Smooth muscle cell (in vitro differentiated cells): ENCODE results near the gene UCP2. TPM values are rescaled to one million over a fixed set of nuclear protein-coding genes. Genes with fewer than 3 reads are reported as not detected.

Experiments
- DNase-seq: peaks from one replicate; lab custom pipeline; 2025; ENCODE audit not compliant: unreplicated experiment; lab: John Stamatoyannopoulos, UW
- H2AFZ ChIP-seq: fragments of 200-600 bp; sonication (generic); 2 replicates; pipeline ENCODE4 v1.6.0; 2016; ENCODE audit warnings: antibody characterized with exemption, low read depth, mild to moderate bottlenecking
- H3F3A ChIP-seq: fragments of 200-600 bp; sonication (generic); 2 replicates; pipeline ENCODE4 v1.6.0; 2017; ENCODE audit warnings: antibody characterized with exemption, low read depth
- H3K27ac ChIP-seq: fragments of 200-600 bp; sonication (generic); 2 replicates; pipeline ENCODE4 v1.5.1; 2016; ENCODE audit warnings: low read depth, mild to moderate bottlenecking
- H3K27me3 ChIP-seq: fragments of 200-600 bp; sonication (generic); 2 replicates; pipeline ENCODE4 v1.6.1; 2016; ENCODE audit warnings: low read depth, mild to moderate bottlenecking
- H3K36me3 ChIP-seq: fragments of 200-600 bp; sonication (generic); 2 replicates; pipeline ENCODE4 v1.5.1; 2016; ENCODE audit warnings: low read depth
- H3K4me1 ChIP-seq: fragments of 200-600 bp; sonication (generic); 2 replicates; pipeline ENCODE4 v1.5.1; 2016; ENCODE audit warnings: low read depth
- H3K4me2 ChIP-seq: fragments of 200-600 bp; sonication (generic); 2 replicates; pipeline ENCODE4 v1.6.0; 2016; ENCODE audit warnings: mild to moderate bottlenecking
- H3K4me3 ChIP-seq: fragments of 200-600 bp; sonication (generic); 2 replicates; pipeline ENCODE4 v1.5.1; 2016; ENCODE audit warnings: mild to moderate bottlenecking
- H3K79me2 ChIP-seq: fragments of 200-600 bp; sonication (generic); 2 replicates; pipeline ENCODE4 v1.6.0; 2016; ENCODE audit warnings: low read depth, mild to moderate bottlenecking
- H3K9ac ChIP-seq: fragments of 200-600 bp; sonication (generic); 2 replicates; pipeline ENCODE4 v1.6.0; 2016; ENCODE audit warnings: low read depth
- H3K9me3 ChIP-seq: fragments of 200-600 bp; sonication (generic); replicated peaks from 2 replicates; pipeline ENCODE4 v1.5.1; 2016; ENCODE audit warnings: low read depth
- H4K20me1 ChIP-seq: fragments of 200-600 bp; sonication (generic); 2 replicates; pipeline ENCODE4 v1.6.0; 2016; ENCODE audit warnings: low read depth
- CTCF ChIP-seq: fragments of 200-600 bp; sonication (generic); IDR thresholded peaks from 2 replicates; pipeline ENCODE4 v1.5.1; 2017; ENCODE audit warnings: borderline replicate concordance, mild to moderate bottlenecking, antibody characterized with exemption; ENCODE audit not compliant: insufficient read depth, poor library complexity, severe bottlenecking
- WGBS: methylation state at CpG from one replicate; pipeline ENCODE4 v1.1.7; 2016; ENCODE audit warnings: low lambda C conversion rate; 5-methylcytosine and 5-hydroxymethylcytosine counted together
- polyA plus RNA-seq: library from polyadenylated mRNA; unstranded; fragments of >200 nt; fragmentation: Nextera tagmentation; extraction: Ambion mirVana; gene quantifications from 2 replicates; pipeline ENCODE4 v1.2.1, GENCODE V29; 2016
- total RNA-seq: library from RNA; depleted of rRNA; stranded (reverse); fragments of >200 nt; gene quantifications from 2 replicates; pipeline ENCODE4 v1.2.3, GENCODE V29; 2014

UCP2 gene
- total and polyA plus RNA-seq, 2 experiments from 2014 or later, result 0.67 to 8.2 TPM

DNA sequence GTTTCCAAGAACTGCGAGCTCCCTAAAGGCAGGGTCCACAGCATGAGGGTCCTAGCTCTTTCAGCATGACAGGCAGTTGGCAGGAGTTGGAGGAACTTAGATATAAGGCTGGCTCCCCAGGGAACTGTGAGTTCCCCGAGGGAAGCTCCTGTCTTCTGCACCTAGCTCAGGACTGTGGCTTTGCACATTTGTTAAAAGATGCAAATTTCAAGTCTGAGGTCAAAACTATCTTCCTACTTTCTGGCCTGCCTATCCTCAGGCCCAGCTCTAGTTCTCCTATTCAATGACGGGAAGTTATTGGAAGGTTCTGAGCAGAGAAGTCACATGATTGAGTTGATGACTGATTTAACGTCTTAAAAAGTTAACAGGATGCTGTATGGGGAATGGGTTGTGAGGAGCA lies 37.9 kb upstream of the UCP2 start:
- H2AFZ ChIP-seq, result no peak overlapping the region

GRCh38 chr11:74019860-74020259 lies 37.2 kb upstream of the UCP2 start:
- H3K36me3 ChIP-seq, result no peaks in the 10 kb centered on the region
- no peaks in the 10 kb centered on the region for H3K79me2 ChIP-seq
- no peaks in the 10 kb centered on the region for H3K27me3 ChIP-seq
- H3F3A ChIP-seq, result peaks cover 8% of the 10 kb centered on the region
- H4K20me1 ChIP-seq, result no peaks in the 10 kb centered on the region
- peaks cover 7% of the 10 kb centered on the region for H3K4me1 ChIP-seq
- peak overlapping the region; percentile 66 for H3K4me2 ChIP-seq
- H3K27ac ChIP-seq, result peak overlapping the region; percentile 79
- H2AFZ ChIP-seq, result no peak overlapping the region
- H3K4me3 ChIP-seq, result no peak overlapping the region
- DNase-seq, result no peak
- TF ChIP-seq CTCF, result no peak
- H3K9me3 ChIP-seq, result no peaks in the 10 kb centered on the region
- no peak overlapping the region for H3K9ac ChIP-seq
- WGBS, result 37% methylated on average over 4 of the region's 4 CpGs

More for the DNA sequence above, 37.9 kb upstream of the UCP2 start:
- TF ChIP-seq CTCF, result no peak
- 92% methylated on average over 4 of the region's 4 CpGs for WGBS
- H3K27me3 ChIP-seq, result no peaks in the 10 kb centered on the region
- H3K4me2 ChIP-seq, result peak overlapping the region; percentile 66
- H3K27ac ChIP-seq, result peak overlapping the region; percentile 79
- peaks cover 8% of the 10 kb centered on the region for H3F3A ChIP-seq
- H4K20me1 ChIP-seq, result no peaks in the 10 kb centered on the region
- peaks cover 7% of the 10 kb centered on the region for H3K4me1 ChIP-seq
- no peak overlapping the region for H3K9ac ChIP-seq
- H3K36me3 ChIP-seq, result no peaks in the 10 kb centered on the region
- no peaks in the 10 kb centered on the region for H3K79me2 ChIP-seq
- no peak for DNase-seq
- H3K4me3 ChIP-seq, result no peak overlapping the region
- no peaks in the 10 kb centered on the region for H3K9me3 ChIP-seq

DNA sequence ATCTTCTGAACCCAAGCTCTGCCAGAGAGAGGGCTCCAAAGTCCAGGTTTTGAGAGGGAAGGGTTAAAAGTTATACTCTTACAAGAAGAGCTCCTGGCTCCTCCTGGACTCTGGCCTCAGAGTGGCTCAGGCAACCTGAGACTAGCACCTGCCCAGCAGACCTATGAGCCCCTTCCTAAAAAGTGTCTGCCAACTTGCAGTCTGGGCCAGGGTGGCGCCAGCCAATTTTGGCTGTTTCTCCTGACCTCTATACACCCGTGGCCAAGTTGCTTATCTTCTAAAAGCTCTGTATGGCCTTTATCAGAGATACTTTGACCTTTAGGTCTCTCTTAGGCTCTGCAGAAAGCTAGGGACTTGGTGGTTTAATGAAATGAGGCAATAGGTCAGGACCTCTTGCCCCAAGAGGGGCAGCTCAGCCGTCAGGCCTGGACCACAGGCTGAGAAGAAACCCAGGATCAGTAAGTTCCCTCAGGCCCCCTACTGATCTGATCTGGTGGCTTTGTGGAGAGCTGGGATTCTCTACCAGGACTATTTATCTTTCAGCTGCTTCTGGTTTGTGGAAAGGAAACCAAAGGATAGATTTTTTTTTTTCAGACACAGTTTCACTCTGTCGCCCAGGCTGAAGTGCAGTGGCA lies 36.6 kb upstream of the UCP2 start:
- DNase-seq, result no peak
- Histone ChIP-seq H3K9me3 (no peaks in the 10 kb centered on the region), H3K4me2 (peak overlapping the region; percentile 66), H3F3A (peaks cover 8% of the 10 kb centered on the region), H3K27me3 (no peaks in the 10 kb centered on the region), H3K9ac (no peak overlapping the region), H4K20me1 (no peaks in the 10 kb centered on the region), H3K27ac (peak overlapping the region; percentile 79), H3K79me2 (no peaks in the 10 kb centered on the region), H3K36me3 (no peaks in the 10 kb centered on the region), H3K4me3 (no peak overlapping the region), H2AFZ (no peak overlapping the region), H3K4me1 (peaks cover 7% of the 10 kb centered on the region)
- no peak for TF ChIP-seq CTCF
- WGBS, result 52% methylated on average over 4 of the region's 4 CpGs

DNA sequence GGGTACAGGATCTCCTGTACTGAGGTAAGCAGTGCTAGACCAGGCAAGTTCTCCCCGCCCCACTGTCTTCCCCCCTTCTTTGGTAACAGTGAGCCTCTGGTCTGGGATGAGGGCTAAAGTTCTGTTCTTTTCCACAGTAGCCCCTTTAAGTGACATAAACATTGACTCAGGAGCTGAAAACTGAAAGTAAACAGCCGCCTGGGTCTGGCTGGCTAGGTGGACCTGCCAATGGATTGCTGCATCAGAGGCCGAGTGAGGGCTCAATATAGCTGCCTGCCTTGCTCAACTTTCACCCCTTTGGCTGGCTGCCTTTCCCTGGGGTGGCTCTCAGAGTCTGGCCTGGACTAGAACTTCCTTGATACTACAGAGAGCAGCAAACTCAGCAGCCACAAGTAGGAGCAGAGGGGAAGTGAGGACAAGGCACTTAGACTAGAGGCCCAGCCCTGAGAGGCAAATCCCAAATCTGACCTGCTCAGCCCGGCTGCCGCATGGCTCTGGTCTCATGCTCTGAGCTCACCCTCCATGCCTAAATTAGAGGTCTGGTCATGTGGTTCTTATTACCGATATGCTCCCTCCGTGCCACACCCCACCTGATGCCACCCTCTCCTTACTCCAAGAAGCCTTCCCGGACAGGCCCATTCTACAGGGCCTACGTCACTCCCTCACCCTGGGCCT lies 35.8 kb upstream of the UCP2 start:
- no peak overlapping the region for H3K4me3 ChIP-seq
- no peaks in the 10 kb centered on the region for H3K27me3 ChIP-seq
- no peaks in the 10 kb centered on the region for H3K9me3 ChIP-seq
- H3K79me2 ChIP-seq, result no peaks in the 10 kb centered on the region
- H3K9ac ChIP-seq, result no peak overlapping the region
- WGBS, result 87% methylated on average over 9 of the region's 9 CpGs
- H3K36me3 ChIP-seq, result no peaks in the 10 kb centered on the region
- H2AFZ ChIP-seq, result no peak overlapping the region
- no peak for TF ChIP-seq CTCF
- no peak for DNase-seq
- H3K4me1 ChIP-seq, result peaks cover 7% of the 10 kb centered on the region
- peaks cover 8% of the 10 kb centered on the region for H3F3A ChIP-seq
- no peak overlapping the region for H3K4me2 ChIP-seq
- H3K27ac ChIP-seq, result peak overlapping the region; percentile 79
- no peaks in the 10 kb centered on the region for H4K20me1 ChIP-seq
